Measurements from ENCODE around the gene RYR3. TPM values are rescaled to one million over a fixed set of nuclear protein-coding genes. Genes with fewer than 3 reads are reported as not detected.

Gene RYR3
- total and polyA plus RNA-seq, 2 donors = 1.4 to 10.4 TPM

- no peaks in the 10 kb centered on the region for H3K36me3 ChIP-seq (ENCODE audit: control insufficient read depth in 2 of 2, insufficient read depth in 2 of 2, low read length in 1 of 2)
- H3K9me3 ChIP-seq (ENCODE audit: control insufficient read depth in 2 of 2, insufficient read depth in 1 of 2, low read length in 1 of 2) = no peaks in the 10 kb centered on the region
- H3K4me3 ChIP-seq (ENCODE audit: low read length in 2 of 2) = no peak overlapping the region
- no peaks in the 10 kb centered on the region for H3K4me1 ChIP-seq (ENCODE audit: control insufficient read depth in 2 of 2, insufficient read depth in 2 of 2, low read length in 2 of 2)
- no peaks in the 10 kb centered on the region for H3K27me3 ChIP-seq (ENCODE audit: control insufficient read depth in 2 of 2, insufficient read depth in 1 of 2, low read length in 1 of 2)
- 93% methylated on average over 3 of the region's 3 CpGs for WGBS
- DNase-seq (ENCODE audit: low read depth in 6 of 9, low spot score in 9 of 9) = no peak
- H3K27ac ChIP-seq (ENCODE audit: low read depth in 1 of 2, low read length in 1 of 2) = no peak overlapping the region
These were observed 431.5 kb downstream of the RYR3 start for GRCh38 chr15:33742306-33742705.

GRCh38 chr15:33742800-33743199 is 432.0 kb downstream of the RYR3 start:
- no peaks in the 10 kb centered on the region for H3K27me3 ChIP-seq (ENCODE audit: control insufficient read depth in 2 of 2, insufficient read depth in 1 of 2, low read length in 1 of 2)
- no peaks in the 10 kb centered on the region for H3K4me1 ChIP-seq (ENCODE audit: control insufficient read depth in 2 of 2, insufficient read depth in 2 of 2, low read length in 2 of 2)
- 98% methylated on average over 2 of the region's 2 CpGs for WGBS
- H3K9me3 ChIP-seq (ENCODE audit: control insufficient read depth in 2 of 2, insufficient read depth in 1 of 2, low read length in 1 of 2) = no peaks in the 10 kb centered on the region
- DNase-seq (ENCODE audit: low read depth in 6 of 9, low spot score in 9 of 9) = no peak
- H3K4me3 ChIP-seq (ENCODE audit: low read length in 2 of 2) = no peak overlapping the region
- no peak overlapping the region for H3K27ac ChIP-seq (ENCODE audit: low read depth in 1 of 2, low read length in 1 of 2)
- no peaks in the 10 kb centered on the region for H3K36me3 ChIP-seq (ENCODE audit: control insufficient read depth in 2 of 2, insufficient read depth in 2 of 2, low read length in 1 of 2)

- H3K4me1 ChIP-seq (ENCODE audit: control insufficient read depth in 2 of 2, insufficient read depth in 2 of 2, low read length in 2 of 2) = no peaks in the 10 kb centered on the region
- DNase-seq (ENCODE audit: low read depth in 6 of 9, low spot score in 9 of 9) = no peak
- 83% methylated on average over 5 of the region's 5 CpGs for WGBS
- H3K4me3 ChIP-seq (ENCODE audit: low read length in 2 of 2) = no peak overlapping the region
- no peaks in the 10 kb centered on the region for H3K27me3 ChIP-seq (ENCODE audit: control insufficient read depth in 2 of 2, insufficient read depth in 1 of 2, low read length in 1 of 2)
- no peaks in the 10 kb centered on the region for H3K36me3 ChIP-seq (ENCODE audit: control insufficient read depth in 2 of 2, insufficient read depth in 2 of 2, low read length in 1 of 2)
- no peaks in the 10 kb centered on the region for H3K9me3 ChIP-seq (ENCODE audit: control insufficient read depth in 2 of 2, insufficient read depth in 1 of 2, low read length in 1 of 2)
- no peak overlapping the region for H3K27ac ChIP-seq (ENCODE audit: low read depth in 1 of 2, low read length in 1 of 2)
These were observed 435.4 kb downstream of the RYR3 start for GRCh38 chr15:33746203-33746602.

GRCh38 chr15:33753012-33753411 is 442.2 kb downstream of the RYR3 start:
- Histone ChIP-seq H3K9me3 (ENCODE audit: control insufficient read depth in 2 of 2, insufficient read depth in 1 of 2, low read length in 1 of 2) (no peaks in the 10 kb centered on the region), H3K4me1 (ENCODE audit: control insufficient read depth in 2 of 2, insufficient read depth in 2 of 2, low read length in 2 of 2) (no peaks in the 10 kb centered on the region), H3K36me3 (ENCODE audit: control insufficient read depth in 2 of 2, insufficient read depth in 2 of 2, low read length in 1 of 2) (no peaks in the 10 kb centered on the region), H3K27ac (ENCODE audit: low read depth in 1 of 2, low read length in 1 of 2) (no peak overlapping the region), H3K4me3 (ENCODE audit: low read length in 2 of 2) (no peak overlapping the region), H3K27me3 (ENCODE audit: control insufficient read depth in 2 of 2, insufficient read depth in 1 of 2, low read length in 1 of 2) (no peaks in the 10 kb centered on the region)
- DNase-seq (ENCODE audit: low read depth in 6 of 9, low spot score in 9 of 9) = no peak
- 89% methylated on average over 1 of the region's 1 CpG for WGBS

GRCh38 chr15:33754242-33754641 is 443.5 kb downstream of the RYR3 start:
- Histone ChIP-seq H3K27ac (ENCODE audit: low read depth in 1 of 2, low read length in 1 of 2) (no peak overlapping the region), H3K9me3 (ENCODE audit: control insufficient read depth in 2 of 2, insufficient read depth in 1 of 2, low read length in 1 of 2) (no peaks in the 10 kb centered on the region), H3K4me3 (ENCODE audit: low read length in 2 of 2) (no peak overlapping the region), H3K27me3 (ENCODE audit: control insufficient read depth in 2 of 2, insufficient read depth in 1 of 2, low read length in 1 of 2) (no peaks in the 10 kb centered on the region), H3K36me3 (ENCODE audit: control insufficient read depth in 2 of 2, insufficient read depth in 2 of 2, low read length in 1 of 2) (no peaks in the 10 kb centered on the region), H3K4me1 (ENCODE audit: control insufficient read depth in 2 of 2, insufficient read depth in 2 of 2, low read length in 2 of 2) (no peaks in the 10 kb centered on the region)
- no peak for DNase-seq (ENCODE audit: low read depth in 6 of 9, low spot score in 9 of 9)
- WGBS = 93% methylated on average over 3 of the region's 3 CpGs

GRCh38 chr15:33756961-33757360 is 446.2 kb downstream of the RYR3 start:
- DNase-seq (ENCODE audit: low read depth in 6 of 9, low spot score in 9 of 9) = no peak
- Histone ChIP-seq H3K27me3 (ENCODE audit: control insufficient read depth in 2 of 2, insufficient read depth in 1 of 2, low read length in 1 of 2) (no peaks in the 10 kb centered on the region), H3K27ac (ENCODE audit: low read depth in 1 of 2, low read length in 1 of 2) (no peak overlapping the region), H3K4me3 (ENCODE audit: low read length in 2 of 2) (no peak overlapping the region), H3K4me1 (ENCODE audit: control insufficient read depth in 2 of 2, insufficient read depth in 2 of 2, low read length in 2 of 2) (no peaks in the 10 kb centered on the region), H3K36me3 (ENCODE audit: control insufficient read depth in 2 of 2, insufficient read depth in 2 of 2, low read length in 1 of 2) (no peaks in the 10 kb centered on the region), H3K9me3 (ENCODE audit: control insufficient read depth in 2 of 2, insufficient read depth in 1 of 2, low read length in 1 of 2) (no peaks in the 10 kb centered on the region)
- 92% methylated on average over 5 of the region's 5 CpGs for WGBS

GRCh38 chr15:33757516-33758232 is 446.9 kb downstream of the RYR3 start:
- Histone ChIP-seq H3K9me3 (ENCODE audit: control insufficient read depth in 2 of 2, insufficient read depth in 1 of 2, low read length in 1 of 2) (no peaks in the 10 kb centered on the region), H3K4me3 (ENCODE audit: low read length in 2 of 2) (no peak overlapping the region), H3K36me3 (ENCODE audit: control insufficient read depth in 2 of 2, insufficient read depth in 2 of 2, low read length in 1 of 2) (no peaks in the 10 kb centered on the region), H3K27ac (ENCODE audit: low read depth in 1 of 2, low read length in 1 of 2) (no peak overlapping the region), H3K4me1 (ENCODE audit: control insufficient read depth in 2 of 2, insufficient read depth in 2 of 2, low read length in 2 of 2) (no peaks in the 10 kb centered on the region), H3K27me3 (ENCODE audit: control insufficient read depth in 2 of 2, insufficient read depth in 1 of 2, low read length in 1 of 2) (no peaks in the 10 kb centered on the region)
- no peak for DNase-seq (ENCODE audit: low read depth in 6 of 9, low spot score in 9 of 9)
- WGBS = 94% methylated on average over 13 of the region's 13 CpGs

GRCh38 chr15:33766389-33766788 is 455.6 kb downstream of the RYR3 start:
- no peak overlapping the region for H3K4me3 ChIP-seq (ENCODE audit: low read length in 2 of 2)
- no peaks in the 10 kb centered on the region for H3K9me3 ChIP-seq (ENCODE audit: control insufficient read depth in 2 of 2, insufficient read depth in 1 of 2, low read length in 1 of 2)
- no peaks in the 10 kb centered on the region for H3K36me3 ChIP-seq (ENCODE audit: control insufficient read depth in 2 of 2, insufficient read depth in 2 of 2, low read length in 1 of 2)
- no peaks in the 10 kb centered on the region for H3K4me1 ChIP-seq (ENCODE audit: control insufficient read depth in 2 of 2, insufficient read depth in 2 of 2, low read length in 2 of 2)
- DNase-seq (ENCODE audit: low read depth in 6 of 9, low spot score in 9 of 9) = no peak
- no peaks in the 10 kb centered on the region for H3K27me3 ChIP-seq (ENCODE audit: control insufficient read depth in 2 of 2, insufficient read depth in 1 of 2, low read length in 1 of 2)
- H3K27ac ChIP-seq (ENCODE audit: low read depth in 1 of 2, low read length in 1 of 2) = no peak overlapping the region
- WGBS = 90% methylated on average over 7 of the region's 7 CpGs

- Histone ChIP-seq H3K27ac (ENCODE audit: low read depth in 1 of 2, low read length in 1 of 2) (no peak overlapping the region), H3K27me3 (ENCODE audit: control insufficient read depth in 2 of 2, insufficient read depth in 1 of 2, low read length in 1 of 2) (no peaks in the 10 kb centered on the region), H3K4me1 (ENCODE audit: control insufficient read depth in 2 of 2, insufficient read depth in 2 of 2, low read length in 2 of 2) (no peaks in the 10 kb centered on the region), H3K36me3 (ENCODE audit: control insufficient read depth in 2 of 2, insufficient read depth in 2 of 2, low read length in 1 of 2) (no peaks in the 10 kb centered on the region), H3K9me3 (ENCODE audit: control insufficient read depth in 2 of 2, insufficient read depth in 1 of 2, low read length in 1 of 2) (no peaks in the 10 kb centered on the region), H3K4me3 (ENCODE audit: low read length in 2 of 2) (no peak overlapping the region)
- no peak for DNase-seq (ENCODE audit: low read depth in 6 of 9, low spot score in 9 of 9)
- 93% methylated on average over 6 of the region's 6 CpGs for WGBS
These were observed 458.0 kb downstream of the RYR3 start for GRCh38 chr15:33768670-33769190.
